NCI-H2171 treated with DMSO at 0.1 percent for 48 hours (cell line): ENCODE results near the gene ARHGAP18.

Experiments
- DNase-seq: peaks from one replicate; lab custom pipeline; 2025; lab: John Stamatoyannopoulos, UW

Gene ARHGAP18

DNA sequence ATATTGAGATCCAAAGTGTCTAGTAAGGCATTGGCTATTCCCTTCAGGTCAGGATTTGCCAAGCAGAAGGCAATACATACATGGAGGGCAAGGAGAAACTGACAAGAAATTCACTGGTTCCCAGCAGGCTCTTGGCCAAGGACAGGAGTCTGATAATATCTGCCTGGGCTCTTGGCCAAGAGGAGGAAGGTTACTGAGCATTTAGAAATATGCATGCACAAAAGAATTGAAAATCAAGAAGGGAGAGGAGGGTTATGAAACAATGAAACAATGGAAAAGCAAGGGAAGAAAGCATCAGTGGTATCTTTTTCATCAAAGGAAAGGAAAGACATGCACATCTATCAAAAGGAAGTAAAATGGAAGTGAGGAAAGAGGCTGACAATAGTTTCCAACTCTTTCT lies 42.4 kb downstream of the ARHGAP18 start:
- no peak for DNase-seq

DNA sequence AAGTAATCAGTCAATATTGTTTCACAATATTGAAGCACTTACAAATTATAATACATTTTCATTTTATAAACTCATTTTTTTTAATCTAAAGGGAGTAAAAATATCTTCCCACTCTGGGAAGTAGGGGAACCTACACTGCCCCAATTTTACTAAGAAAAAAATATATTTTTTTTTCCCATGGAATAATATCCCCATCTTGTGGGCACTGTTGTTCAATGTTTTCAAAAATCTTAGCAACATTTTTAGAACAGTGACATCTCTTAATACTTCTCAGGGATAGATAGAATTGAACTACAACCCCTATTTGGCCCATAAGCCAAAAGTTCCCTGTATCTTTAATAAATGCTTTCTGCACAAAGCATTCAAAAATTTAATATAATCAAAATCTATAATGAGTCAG lies 42.9 kb downstream of the ARHGAP18 start:
- DNase-seq: no peak

DNA sequence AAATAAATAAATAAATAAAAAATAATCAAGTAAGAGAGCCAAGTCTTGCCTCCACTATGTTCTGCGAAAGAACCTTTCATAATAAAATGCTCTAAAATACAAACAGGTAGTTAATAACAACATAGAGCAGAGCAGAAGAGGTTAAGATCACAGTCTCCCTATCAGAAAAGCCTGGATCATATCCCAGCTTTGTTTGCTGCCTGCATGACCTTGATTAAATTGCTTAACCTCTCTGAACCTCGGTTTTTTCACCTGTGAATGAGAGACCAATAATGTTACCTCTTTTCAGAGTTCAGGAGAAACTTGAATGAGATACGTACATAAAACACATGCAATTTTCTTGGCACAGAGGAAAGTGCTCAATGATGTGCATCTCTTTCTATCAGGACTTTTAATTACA lies 44.4 kb downstream of the ARHGAP18 start:
- no peak for DNase-seq

DNA sequence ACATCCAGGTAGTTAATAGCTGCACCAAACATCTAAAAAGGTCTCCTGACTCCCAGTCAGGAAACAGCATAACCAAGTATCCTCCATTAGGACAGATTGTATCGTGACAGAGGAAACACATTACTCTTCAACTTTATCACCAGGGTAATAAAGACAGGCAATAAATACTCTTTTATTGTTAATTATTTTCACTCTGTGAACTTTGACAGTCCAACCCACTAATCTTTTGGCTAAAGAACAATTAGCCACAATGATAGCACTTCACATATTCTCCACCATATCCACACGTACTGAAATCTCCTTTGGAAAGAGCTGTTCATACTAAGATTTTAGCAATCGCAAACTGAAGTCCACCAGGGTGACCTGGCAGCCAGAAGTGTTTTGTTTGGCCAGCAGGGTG lies 46.4 kb downstream of the ARHGAP18 start:
- no peak for DNase-seq

DNA sequence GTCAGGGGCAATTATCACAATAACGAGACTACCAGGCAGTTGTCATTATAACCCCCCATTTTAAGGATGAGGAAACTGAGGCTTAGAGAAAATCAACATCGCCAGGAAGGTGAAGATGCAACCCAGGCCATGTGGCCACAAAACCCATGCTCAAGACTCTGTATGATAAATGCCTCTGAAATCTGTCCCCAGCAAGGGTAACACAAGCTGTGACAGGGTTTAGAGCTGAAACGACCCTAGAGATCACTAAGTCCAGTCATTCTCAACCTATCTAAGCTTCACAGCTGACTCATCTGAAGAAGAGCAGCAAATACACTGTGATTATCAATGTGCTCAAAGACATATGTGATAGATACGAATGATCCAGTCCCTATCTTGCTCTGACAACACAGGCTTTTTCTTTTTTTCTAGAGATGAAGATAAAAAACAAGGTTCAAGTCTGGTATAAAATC lies 47.0 kb downstream of the ARHGAP18 start:
- no peak for DNase-seq

DNA sequence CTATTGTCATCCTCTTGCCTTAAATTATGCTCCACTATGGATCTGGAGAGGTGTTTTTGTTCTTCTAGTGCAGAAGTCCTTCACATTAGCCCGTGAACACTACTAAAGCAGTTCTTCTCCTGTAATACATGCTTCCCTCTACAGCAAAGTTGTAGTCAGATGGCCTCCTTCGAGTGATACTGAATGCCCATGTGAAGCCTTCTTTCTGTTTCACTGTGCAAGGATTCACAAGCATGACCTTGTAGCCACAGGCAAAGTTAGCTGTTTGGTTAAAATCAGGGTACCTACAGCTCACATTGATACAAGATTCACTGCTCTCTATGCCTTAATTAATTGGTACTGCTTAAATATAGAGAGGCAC lies 47.6 kb downstream of the ARHGAP18 start:
- no peak for DNase-seq

DNA sequence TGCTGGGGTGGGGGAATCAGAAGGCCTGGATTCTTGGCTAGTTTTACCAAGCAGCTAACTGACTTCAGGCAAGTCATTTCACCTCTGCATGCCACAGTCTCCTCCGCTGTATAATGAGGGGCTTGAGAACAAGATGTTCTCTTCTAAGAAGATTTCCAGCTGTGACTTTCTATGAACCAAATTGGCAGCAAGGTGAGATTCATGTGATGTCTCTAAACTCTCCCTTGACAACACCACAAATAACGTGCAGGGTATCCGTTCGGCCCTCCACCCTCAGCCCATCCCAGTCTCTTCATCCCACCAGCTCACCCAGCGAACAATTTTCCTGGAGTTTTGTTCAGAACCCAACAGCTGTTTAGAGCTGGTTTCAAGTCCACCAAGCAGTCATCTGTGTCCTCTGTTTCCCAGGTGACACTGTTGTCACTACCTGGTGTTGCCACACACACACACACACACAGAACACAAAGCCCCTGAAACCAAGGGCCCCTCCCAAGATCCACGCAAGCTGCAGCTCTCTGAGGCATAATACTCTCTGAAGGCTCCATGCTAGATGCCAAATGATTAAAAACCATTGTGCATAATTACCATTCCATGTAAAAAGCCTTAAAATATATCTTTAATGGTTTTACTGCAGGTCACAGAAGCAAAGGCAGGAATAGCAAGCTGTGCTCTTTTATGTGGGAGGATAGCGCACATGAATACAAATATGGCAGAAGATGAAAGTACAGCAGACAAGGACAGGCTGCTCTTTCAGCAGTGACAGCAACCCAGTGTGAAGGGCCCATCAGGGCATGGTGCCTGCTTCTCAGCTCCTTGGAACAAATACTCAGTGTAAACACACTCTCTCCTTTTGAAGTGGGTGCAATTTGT lies 48.2 kb downstream of the ARHGAP18 start:
- no peak for DNase-seq

DNA sequence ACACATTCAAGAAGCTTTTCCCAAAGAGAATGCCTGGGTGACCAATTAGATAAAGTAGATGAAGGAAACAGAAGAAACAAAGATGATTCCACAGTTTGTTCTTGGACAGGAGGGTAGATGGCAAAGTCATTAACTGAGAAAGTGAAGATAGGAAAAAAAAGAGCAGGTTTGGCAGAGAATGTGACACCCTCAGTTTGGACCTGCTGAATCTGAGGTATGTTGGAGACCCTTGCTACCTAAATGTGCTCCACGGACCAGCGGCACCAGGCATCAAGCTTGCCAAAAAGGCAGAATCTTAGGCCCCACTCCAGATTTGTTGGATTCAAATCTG lies 49.7 kb downstream of the ARHGAP18 start:
- DNase-seq: no peak

DNA sequence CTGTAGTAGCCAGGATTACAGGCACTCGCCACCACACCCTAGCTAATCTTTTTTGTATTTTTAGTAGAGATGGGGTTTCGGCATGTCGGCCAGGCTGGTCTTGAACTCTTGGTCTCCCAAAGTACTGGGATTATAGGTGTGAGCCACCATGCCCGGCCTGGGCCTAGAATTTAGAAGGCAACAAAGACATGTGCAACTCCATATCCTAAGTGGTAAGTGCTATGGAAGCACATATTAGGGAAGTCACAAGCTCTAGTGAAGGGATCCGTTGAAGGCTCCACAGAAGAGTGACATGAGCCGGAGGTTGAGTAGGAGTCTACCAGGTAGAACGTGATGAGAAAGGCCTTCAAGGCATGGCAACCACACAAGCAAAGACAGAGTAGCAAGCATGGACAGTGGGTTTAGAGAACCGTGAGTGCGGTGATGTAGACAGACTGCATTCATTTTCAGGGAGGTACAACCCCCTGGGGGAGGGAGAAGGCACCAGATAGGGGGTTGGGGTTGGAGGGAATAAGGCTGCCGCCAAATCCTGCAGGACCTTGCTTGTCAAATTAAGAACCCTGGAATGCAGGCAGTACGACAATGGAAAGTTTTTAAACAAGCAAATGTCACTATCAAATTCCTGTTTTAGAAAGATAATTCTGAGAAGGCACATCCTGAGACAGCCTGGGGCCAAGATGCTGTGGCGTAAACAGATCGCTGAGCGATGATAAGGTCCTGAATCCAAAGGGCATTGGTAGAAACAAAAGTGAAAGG lies 50.2 kb downstream of the ARHGAP18 start:
- no peak for DNase-seq

DNA sequence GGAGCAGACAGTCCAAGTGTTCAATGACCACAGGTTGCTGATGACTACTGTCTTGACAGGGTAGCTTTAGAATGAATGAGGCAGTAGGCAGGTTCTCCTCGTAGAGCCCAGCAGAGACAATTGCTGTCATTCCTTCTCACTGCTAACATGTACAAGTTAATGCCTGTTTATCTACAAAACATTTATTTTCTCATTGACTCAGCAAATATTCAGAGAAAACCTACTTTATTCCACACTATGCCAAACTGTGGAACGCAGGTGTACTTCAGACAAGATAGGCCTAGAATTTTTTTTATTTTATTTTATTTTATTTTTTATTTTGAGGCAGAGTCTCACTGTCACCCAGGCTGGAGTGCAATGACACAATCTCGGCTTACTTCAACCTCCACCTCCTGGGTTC lies 50.8 kb downstream of the ARHGAP18 start:
- DNase-seq: no peak

DNA sequence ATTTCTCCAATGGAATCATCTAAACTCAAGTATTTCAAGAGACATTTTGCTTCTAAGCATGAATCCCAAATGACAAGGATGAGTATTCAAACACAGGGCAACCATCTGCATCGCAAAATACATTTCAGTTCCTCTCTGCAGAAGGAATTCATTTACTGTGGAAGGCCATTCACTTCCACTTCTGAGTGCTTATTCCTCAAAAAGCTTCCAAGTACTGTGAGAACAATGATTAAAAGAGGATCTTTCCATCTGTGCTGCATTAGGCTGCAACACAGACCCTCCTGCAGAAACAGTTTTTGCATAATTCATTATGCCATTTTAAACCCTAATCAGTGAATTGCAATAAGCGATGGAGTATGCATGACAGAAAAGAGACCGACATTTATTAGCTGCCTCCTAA lies 52.5 kb downstream of the ARHGAP18 start:
- no peak for DNase-seq

DNA sequence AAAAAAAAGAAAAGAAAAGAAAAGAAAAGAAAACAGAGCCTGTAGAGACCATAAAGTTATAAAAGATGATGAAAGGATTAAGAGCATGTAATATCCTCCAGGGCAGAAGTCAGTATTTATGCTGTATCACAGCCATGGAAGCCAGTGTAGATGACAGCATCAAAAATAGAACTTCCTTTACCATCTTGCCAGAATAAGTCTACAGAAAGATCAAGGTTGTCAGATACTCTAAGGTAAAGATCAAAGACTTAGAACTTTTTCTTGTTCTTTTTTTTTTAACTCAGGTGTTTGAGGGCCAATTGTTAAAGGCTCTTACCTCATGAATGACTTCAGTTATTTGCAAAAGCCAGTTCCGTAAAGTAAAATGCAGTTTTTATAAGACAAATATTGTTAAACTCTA lies 54.6 kb downstream of the ARHGAP18 start:
- no peak for DNase-seq

DNA sequence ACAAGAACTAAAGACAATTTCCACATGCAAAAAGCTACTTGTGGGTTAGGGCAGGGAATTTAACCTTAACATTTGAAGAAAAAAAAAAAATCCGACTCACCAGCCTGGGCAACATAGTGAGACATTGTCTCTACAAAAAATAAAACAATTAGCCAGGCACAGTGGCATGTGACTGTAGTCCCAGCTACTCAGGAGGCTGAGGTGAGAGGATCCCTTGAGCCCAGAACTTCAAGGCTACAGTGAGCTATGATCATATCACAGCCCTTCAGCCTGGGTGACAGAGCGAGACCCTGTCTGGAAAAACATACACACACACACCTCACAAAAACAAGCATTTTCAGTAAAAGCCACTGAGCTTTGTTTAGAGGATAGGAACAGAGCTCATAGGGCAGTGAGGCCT lies 56.2 kb downstream of the ARHGAP18 start:
- no peak for DNase-seq

DNA sequence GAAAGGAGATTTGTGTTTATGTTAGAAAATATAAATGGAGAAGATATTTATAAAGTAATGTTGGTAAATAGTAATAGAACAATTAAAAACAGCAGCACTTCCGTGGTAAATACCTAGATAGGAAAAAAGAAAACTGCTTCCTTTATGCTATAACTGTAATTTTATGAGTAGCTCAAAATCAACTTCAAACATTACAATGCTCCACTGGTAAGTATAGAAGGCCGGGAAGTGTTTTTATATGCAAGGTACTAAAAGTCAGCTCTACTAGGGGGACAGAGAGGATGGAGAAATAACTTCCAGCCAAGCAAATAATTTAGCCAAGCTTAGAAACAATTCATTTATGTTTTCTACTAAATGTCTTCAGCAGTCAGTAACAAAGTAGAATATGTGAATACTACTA lies 56.7 kb downstream of the ARHGAP18 start:
- no peak for DNase-seq

DNA sequence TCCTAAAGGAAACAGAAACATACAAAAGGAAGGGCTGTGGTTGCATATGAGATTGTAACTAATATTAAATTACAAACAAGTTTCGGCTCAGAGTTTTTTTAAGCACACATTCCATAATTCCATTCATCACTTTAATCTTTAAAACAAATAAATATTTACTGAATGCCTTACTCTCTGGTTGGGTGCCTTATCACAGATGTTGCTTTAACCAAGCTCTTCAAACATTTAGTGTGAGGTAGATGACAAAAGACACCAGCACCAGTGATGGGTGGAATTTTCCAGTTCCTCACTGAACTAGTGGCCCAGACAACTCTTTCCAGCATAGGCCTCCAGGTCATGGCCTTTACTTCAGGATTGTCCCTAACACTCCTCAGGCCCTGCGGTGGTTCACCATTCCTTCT lies 58.7 kb downstream of the ARHGAP18 start:
- DNase-seq: no peak

DNA sequence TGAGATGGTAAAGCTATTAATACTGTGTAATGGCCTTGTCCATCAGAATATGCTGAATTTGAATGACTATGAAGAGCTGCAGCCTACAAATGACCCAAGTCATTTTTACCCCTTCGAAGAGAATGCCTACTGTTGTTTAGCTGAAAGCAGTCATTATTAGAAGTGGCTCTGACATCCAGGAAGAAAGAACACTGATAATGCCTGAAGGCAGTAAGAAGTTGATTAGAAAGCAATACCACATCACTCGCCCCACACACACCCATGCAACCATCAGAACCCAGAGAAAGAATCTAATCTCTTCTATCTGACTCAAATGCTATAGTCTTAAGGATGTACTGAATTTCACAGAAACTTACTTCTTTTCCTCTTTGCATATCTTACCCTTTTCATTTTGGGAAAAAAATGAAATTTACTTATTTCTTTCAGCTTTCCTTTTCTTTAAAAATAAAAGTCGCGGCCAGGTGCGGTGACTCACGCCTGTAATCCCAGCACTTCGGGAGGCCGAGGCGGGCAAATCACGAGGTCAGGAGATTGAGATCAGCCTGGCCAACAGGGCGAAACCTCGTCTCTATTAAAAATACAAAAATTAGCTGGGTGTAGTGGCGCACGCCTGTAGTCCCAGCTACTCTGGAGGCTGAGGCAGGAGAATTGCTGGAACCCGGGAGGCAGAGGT lies 61.0 kb downstream of the ARHGAP18 start:
- no peak for DNase-seq

DNA sequence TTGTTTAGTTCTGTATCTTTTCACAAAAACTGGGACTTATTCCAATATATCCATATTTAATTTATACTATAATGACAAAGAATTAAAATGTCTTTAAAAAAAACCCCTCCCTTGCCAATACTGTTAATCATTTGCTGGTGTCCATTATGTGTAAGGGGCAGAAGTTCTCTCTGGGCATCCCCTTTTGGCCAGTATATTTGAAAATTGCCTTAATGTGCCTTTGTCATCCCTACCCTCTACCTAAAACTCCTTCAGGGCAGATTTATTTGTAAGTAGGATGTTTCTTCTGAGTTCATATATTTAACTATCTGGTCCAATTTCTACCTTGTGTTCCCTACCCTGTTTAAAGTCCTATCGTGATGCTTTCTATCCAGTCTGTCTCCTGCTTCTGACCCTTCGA lies 62.9 kb downstream of the ARHGAP18 start:
- DNase-seq: no peak

DNA sequence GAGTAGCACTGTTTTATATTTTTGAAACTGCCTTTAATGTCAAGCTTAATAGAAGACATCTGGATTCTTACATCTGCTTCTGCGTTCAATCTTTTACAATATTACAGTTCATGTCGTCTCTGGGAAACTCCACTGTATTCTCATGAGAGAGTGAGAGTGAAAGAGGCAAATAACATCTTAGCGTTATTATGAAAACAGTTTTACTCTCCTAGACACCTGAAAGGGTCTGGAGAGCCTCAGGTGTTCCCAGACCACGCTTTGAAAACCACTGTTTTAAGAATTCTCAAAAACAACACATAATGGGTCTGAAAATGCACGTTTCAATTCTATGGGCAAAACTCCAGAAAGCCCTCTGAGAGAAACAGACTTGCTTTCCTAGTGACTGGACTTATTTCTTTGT lies 63.3 kb downstream of the ARHGAP18 start:
- no peak for DNase-seq

DNA sequence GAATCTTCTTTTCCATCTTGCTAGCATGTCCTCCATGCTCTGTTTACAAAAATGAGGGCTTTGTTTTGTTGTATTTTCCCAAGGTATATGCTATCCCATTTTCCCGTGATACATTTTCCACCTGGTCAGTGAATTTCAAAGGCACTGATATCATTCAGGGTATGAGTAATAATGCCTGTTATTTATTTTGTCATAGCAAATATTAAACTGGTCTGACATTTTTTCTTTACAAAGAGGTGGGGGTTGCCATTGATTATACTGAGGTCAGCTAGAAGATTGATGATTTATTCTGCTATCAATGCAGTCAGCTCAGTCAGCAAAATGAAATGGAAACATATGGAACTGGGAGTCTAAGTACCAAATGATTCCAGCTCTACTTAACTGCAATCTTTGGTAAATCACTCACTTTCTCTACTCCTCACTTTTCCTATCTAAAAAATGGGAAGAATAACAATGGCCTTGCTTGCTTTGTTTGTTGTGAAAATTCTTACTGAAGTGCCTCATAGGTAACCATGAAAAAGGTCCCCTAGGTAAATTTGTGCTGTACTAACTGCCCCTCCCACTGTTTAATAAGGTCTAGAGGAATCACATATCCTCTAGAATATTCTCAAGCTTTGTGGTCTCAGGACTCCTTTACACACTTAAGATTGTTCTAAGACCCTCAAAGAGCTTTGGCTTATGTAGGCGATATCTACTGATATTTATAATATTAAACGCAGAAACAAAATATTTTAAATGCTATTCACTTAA lies 64.0 kb downstream of the ARHGAP18 start:
- DNase-seq: no peak

DNA sequence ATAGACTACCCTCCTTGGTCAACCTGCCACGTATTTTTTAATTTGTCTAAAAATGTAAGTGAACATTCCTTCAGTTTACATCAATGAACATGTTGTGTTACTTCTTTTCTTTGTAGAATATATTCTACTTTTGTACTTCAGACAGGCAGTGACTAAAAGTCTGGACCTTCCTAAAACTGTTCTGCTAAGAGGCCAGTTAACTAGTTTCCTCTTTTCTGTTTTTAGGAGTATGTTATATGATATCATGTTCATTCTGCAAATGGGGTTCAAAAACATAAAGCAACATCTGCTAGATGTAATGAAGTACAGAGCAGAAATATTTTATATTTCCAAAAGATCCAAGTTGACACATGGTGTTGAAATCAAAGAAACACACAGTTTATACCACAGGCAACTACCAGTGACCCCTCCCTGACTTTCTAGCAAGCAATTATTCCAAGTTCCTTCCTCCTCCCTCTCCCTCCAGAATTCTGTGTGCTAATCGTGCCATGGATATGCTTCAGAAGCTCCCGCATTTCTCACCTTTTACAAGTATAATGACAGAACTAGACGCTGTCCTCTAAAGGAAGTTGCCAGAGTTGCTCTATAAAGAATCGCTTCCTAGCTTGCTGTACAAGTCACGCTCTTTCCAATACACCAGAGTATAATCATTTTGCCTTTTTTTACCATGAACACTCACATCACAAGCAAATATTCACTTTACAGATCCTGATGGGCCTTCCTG lies 64.7 kb downstream of the ARHGAP18 start:
- DNase-seq: peak; percentile 10

DNA sequence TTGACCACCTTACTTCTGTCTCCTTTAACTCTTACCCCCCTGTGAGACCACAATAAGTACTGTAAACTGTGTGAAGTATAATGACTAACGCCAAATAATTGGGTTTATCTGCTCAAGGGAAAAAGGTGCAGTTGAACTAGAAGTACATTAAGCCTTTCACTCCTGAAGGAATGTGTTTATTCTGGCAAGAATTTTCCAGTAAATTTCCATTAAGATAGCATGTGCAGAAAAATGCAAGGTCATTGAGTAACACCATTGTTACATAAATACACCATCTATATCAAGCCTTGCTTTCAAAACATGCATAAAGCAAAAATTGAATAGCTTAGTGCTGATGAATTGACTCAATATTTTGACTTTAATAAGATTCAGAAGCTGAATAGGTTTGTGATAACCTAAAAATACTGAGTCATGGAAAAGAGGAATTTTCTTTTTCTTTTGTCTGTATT lies 65.4 kb downstream of the ARHGAP18 start:
- DNase-seq: no peak

DNA sequence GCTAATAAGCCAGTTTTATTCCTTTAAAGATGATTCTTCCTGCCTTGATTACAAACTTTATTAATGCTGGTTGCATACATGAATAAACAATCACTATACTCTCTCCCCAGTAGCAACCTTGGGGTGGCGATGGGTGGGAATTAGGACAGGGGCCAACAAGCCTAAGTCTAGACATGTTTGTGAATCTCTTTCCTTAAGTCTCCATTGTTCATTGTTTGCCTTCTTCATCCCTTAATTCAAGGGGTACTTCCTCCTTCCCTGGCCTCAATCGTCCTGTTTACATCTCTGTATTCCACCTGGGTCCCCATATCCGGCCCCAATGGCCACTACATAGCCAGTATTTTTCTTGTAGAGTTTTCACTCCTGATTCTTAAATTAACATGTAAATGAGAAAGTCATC lies 66.0 kb downstream of the ARHGAP18 start:
- no peak for DNase-seq
